ENCODE data around the gene FBXL5.
"Not testable (repeated sequence)": the region's sequence is repeated elsewhere in the genome, so short reads cannot be mapped to it uniquely, and the experiment has no call there.

The FBXL5 gene

GRCh38 chr4:15652191-15652590 is 3.0 kb downstream of the FBXL5 start:
- no peak overlapping the region for H3K27ac ChIP-seq

GRCh38 chr4:15651676-15652075 is 3.5 kb downstream of the FBXL5 start:
- no peak overlapping the region for H3K27ac ChIP-seq
- TF ChIP-seq, protein P1, sequence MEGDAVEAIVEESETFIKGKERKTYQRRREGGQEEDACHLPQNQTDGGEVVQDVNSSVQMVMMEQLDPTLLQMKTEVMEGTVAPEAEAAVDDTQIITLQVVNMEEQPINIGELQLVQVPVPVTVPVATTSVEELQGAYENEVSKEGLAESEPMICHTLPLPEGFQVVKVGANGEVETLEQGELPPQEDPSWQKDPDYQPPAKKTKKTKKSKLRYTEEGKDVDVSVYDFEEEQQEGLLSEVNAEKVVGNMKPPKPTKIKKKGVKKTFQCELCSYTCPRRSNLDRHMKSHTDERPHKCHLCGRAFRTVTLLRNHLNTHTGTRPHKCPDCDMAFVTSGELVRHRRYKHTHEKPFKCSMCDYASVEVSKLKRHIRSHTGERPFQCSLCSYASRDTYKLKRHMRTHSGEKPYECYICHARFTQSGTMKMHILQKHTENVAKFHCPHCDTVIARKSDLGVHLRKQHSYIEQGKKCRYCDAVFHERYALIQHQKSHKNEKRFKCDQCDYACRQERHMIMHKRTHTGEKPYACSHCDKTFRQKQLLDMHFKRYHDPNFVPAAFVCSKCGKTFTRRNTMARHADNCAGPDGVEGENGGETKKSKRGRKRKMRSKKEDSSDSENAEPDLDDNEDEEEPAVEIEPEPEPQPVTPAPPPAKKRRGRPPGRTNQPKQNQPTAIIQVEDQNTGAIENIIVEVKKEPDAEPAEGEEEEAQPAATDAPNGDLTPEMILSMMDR (IDR thresholded peaks at IDR 0.05) = no peak
- no peak for TF ChIP-seq ZFX (IDR thresholded peaks at IDR 0.05; ENCODE audit: borderline replicate concordance)

More at GRCh38 chr4:15652191-15652590, 3.0 kb downstream of the FBXL5 start:
- TF ChIP-seq ZFX (IDR thresholded peaks at IDR 0.05; ENCODE audit: borderline replicate concordance) = no peak
- TF ChIP-seq, protein P1 (IDR thresholded peaks at IDR 0.05) = no peak

DNA sequence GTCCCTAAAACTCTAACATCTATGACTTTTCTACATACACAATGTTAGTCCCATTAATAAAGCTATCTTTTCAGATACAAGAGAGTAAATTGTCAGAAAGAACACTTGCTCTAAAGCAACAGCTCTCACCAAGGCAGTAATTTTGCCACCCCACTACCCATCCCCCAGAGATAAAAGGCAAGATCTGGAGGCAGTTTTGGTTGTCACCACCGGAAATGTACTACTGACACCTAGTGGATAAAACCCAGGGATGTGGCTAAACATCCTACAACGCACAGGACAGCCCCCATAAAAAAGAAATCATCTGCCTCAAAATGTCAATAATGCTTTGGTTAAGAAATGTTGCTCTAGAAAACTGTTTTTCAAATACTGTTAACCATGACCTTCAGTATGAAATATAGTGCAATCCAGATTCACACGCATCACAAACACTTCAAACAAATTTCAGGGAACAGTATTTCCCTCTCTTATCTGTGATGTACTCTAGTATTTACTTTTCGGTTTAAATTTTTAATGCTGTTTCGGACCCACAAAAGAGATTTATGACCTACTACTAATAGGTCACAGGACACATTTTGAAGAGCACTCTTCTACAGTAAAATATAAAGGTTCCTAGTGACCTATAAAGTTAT is 5.1 kb downstream of the FBXL5 start:
- no peak for TF ChIP-seq ZFX (IDR thresholded peaks at IDR 0.05; ENCODE audit: borderline replicate concordance)
- TF ChIP-seq, protein P1 (IDR thresholded peaks at IDR 0.05) = peak; percentile 83
- no peak overlapping the region for H3K27ac ChIP-seq

- TF ChIP-seq, protein P1 (IDR thresholded peaks at IDR 0.05) = no peak
- no peak for TF ChIP-seq ZFX (IDR thresholded peaks at IDR 0.05; ENCODE audit: borderline replicate concordance)
- H3K27ac ChIP-seq = no peak overlapping the region
Observed at GRCh38 chr4:15648600-15648999, 6.6 kb downstream of the FBXL5 start.

GRCh38 chr4:15638418-15638817 is 16.7 kb downstream of the FBXL5 start:
- no peak for TF ChIP-seq ZFX (IDR thresholded peaks at IDR 0.05; ENCODE audit: borderline replicate concordance)
- TF ChIP-seq, protein P1 (IDR thresholded peaks at IDR 0.05) = no peak
- H3K27ac ChIP-seq = no peak overlapping the region

DNA sequence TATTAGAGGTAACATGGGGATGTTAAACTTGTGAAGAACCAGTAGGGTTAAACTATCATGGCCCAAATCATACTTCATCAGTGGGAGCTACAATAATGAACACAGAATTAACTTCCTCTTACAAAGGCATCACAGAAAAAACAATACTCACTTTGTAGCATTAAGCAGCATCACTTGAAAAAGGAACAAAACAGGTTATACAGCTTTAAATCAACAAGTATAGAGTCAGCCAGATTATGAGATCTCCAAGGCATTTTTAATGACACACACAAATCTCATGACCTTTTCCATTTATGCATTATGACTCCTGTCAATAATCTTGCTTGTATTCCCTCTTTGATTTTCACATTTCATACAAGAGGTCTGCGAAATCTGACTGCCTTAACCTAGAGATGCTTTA is 18.3 kb downstream of the FBXL5 start:
- TF ChIP-seq, protein P1 (IDR thresholded peaks at IDR 0.05) = no peak
- no peak for TF ChIP-seq ZFX (IDR thresholded peaks at IDR 0.05; ENCODE audit: borderline replicate concordance)
- H3K27ac ChIP-seq = peak overlapping the region; percentile 49

- H3K27ac ChIP-seq = not testable (repeated sequence)
Observed at GRCh38 chr4:15617407-15617806, 37.8 kb downstream of the FBXL5 start.

- not testable (repeated sequence) for H3K27ac ChIP-seq
Observed at GRCh38 chr4:15614891-15615290, 40.3 kb downstream of the FBXL5 start.
